GM18858 (cell line): ENCODE results near the gene C20orf204.

Experiments used
- ATAC-seq: cut with Tn5 transposase; IDR thresholded peaks from one replicate; pipeline ENCODE4 v1.9.1; 2021; ENCODE audit not compliant: unreplicated experiment

C20orf204 gene

GRCh38 chr20:64025826-64026412 lies 10.1 kb upstream of the C20orf204 start:
- no peak for ATAC-seq

GRCh38 chr20:64027981-64028685 lies 7.8 kb upstream of the C20orf204 start:
- no peak for ATAC-seq

- no peak for ATAC-seq
These were observed 6.5 kb upstream of the C20orf204 start for GRCh38 chr20:64029293-64030117.

GRCh38 chr20:64030371-64031134 lies 5.4 kb upstream of the C20orf204 start:
- ATAC-seq = no peak

GRCh38 chr20:64031822-64032314 lies 4.1 kb upstream of the C20orf204 start:
- ATAC-seq = no peak

- ATAC-seq = no peak
These were observed 3.0 kb upstream of the C20orf204 start for GRCh38 chr20:64032706-64033624.

- no peak for ATAC-seq
These were observed 1.9 kb upstream of the C20orf204 start for GRCh38 chr20:64033981-64034493.

- ATAC-seq = no peak
These were observed 683 bp upstream of the C20orf204 start for GRCh38 chr20:64035066-64035932.

GRCh38 chr20:64036346-64037198 lies 590 bp downstream of the C20orf204 start:
- no peak for ATAC-seq

- no peak for ATAC-seq
These were observed 1.2 kb downstream of the C20orf204 start for GRCh38 chr20:64037199-64037497.

GRCh38 chr20:64037498-64038213 lies 1.7 kb downstream of the C20orf204 start:
- no peak for ATAC-seq

GRCh38 chr20:64038224-64038564 lies 2.2 kb downstream of the C20orf204 start:
- no peak for ATAC-seq

- no peak for ATAC-seq
These were observed 2.7 kb downstream of the C20orf204 start for GRCh38 chr20:64038565-64039292.

GRCh38 chr20:64039293-64040160 lies 3.5 kb downstream of the C20orf204 start:
- no peak for ATAC-seq

GRCh38 chr20:64040231-64041039 lies 4.5 kb downstream of the C20orf204 start:
- ATAC-seq = no peak
